ENCODE measurements around the gene IGSF3.

The IGSF3 gene

DNA sequence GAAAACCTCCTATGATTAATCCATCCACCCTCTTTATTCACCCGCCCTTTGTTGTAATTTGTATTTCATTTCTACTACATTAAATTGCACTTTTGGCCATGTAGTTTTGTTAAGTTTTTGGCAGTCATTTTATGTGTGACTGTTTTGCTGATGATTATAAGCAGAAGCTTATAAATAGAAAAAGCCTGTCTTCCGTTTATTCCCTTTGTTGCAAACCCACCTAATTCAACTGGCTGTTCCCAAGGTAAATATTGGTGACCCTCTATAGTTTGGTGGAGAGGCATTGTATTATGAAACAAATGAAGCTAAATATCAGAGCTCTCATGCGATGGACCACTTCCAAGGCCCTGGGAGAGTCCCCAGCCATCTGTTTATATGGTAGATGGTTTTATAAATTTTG, 36.7 kb upstream of the IGSF3 start:
- Histone ChIP-seq H3K4me1 (peaks cover 9% of the 10 kb centered on the region), H3K36me3 (no peaks in the 10 kb centered on the region), H3K27me3 (no peaks in the 10 kb centered on the region), H3K4me3 (ENCODE audit: low read depth, low read length) (no peak overlapping the region), H3K9me3 (no peaks in the 10 kb centered on the region)
- TF ChIP-seq CTCF (IDR thresholded peaks at IDR 0.05; ENCODE audit: low read depth, low read length): no peak
- no peak for DNase-seq

DNA sequence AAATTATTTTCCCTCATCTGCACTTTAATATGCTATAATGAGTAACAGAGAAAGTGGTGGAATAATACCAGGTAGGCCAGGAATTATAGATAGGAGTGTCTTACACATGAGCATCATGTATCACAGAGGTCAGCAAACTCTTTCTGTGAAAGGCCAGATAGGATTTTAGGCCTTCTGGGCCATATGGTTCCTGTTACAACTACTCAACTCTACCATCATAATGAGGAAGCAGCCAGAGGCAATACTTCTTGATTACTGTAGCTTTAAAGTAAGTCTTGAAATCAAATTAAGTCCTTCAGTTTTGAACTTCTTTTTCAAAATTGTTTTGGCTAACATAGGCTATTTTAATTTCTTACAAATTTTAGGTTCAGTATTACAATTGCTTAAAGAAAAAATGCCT, 32.1 kb upstream of the IGSF3 start:
- peaks cover 23% of the 10 kb centered on the region for H3K4me1 ChIP-seq
- no peak for TF ChIP-seq CTCF (IDR thresholded peaks at IDR 0.05; ENCODE audit: low read depth, low read length)
- peak; percentile 29 for DNase-seq
- H3K27me3 ChIP-seq: no peaks in the 10 kb centered on the region
- no peak overlapping the region for H3K4me3 ChIP-seq (ENCODE audit: low read depth, low read length)
- no peaks in the 10 kb centered on the region for H3K9me3 ChIP-seq
- no peaks in the 10 kb centered on the region for H3K36me3 ChIP-seq

GRCh38 chr1:116698244-116698595, 30.7 kb upstream of the IGSF3 start:
- no peaks in the 10 kb centered on the region for H3K9me3 ChIP-seq
- H3K4me1 ChIP-seq: peaks cover 23% of the 10 kb centered on the region
- no peaks in the 10 kb centered on the region for H3K36me3 ChIP-seq
- no peak for DNase-seq
- H3K4me3 ChIP-seq (ENCODE audit: low read depth, low read length): no peak overlapping the region
- no peak for TF ChIP-seq CTCF (IDR thresholded peaks at IDR 0.05; ENCODE audit: low read depth, low read length)
- no peaks in the 10 kb centered on the region for H3K27me3 ChIP-seq

GRCh38 chr1:116697548-116698243, 30.2 kb upstream of the IGSF3 start:
- Histone ChIP-seq H3K27me3 (no peaks in the 10 kb centered on the region), H3K4me1 (peaks cover 23% of the 10 kb centered on the region), H3K36me3 (no peaks in the 10 kb centered on the region), H3K9me3 (no peaks in the 10 kb centered on the region), H3K4me3 (ENCODE audit: low read depth, low read length) (no peak overlapping the region)
- TF ChIP-seq CTCF (IDR thresholded peaks at IDR 0.05; ENCODE audit: low read depth, low read length): no peak
- DNase-seq: no peak

- H3K9me3 ChIP-seq: no peaks in the 10 kb centered on the region
- no peak overlapping the region for H3K4me3 ChIP-seq (ENCODE audit: low read depth, low read length)
- peaks cover 35% of the 10 kb centered on the region for H3K4me1 ChIP-seq
- TF ChIP-seq CTCF (IDR thresholded peaks at IDR 0.05; ENCODE audit: low read depth, low read length): no peak
- no peaks in the 10 kb centered on the region for H3K36me3 ChIP-seq
- no peaks in the 10 kb centered on the region for H3K27me3 ChIP-seq
- no peak for DNase-seq
These were observed 27.0 kb upstream of the IGSF3 start for GRCh38 chr1:116694524-116694923.

GRCh38 chr1:116693759-116694480, 26.4 kb upstream of the IGSF3 start:
- H3K4me3 ChIP-seq (ENCODE audit: low read depth, low read length): no peak overlapping the region
- H3K27me3 ChIP-seq: no peaks in the 10 kb centered on the region
- no peaks in the 10 kb centered on the region for H3K9me3 ChIP-seq
- peak; percentile 46 for DNase-seq
- TF ChIP-seq CTCF (IDR thresholded peaks at IDR 0.05; ENCODE audit: low read depth, low read length): no peak
- H3K4me1 ChIP-seq: peaks cover 29% of the 10 kb centered on the region
- H3K36me3 ChIP-seq: no peaks in the 10 kb centered on the region
